ENCODE measurements around the gene PROK1.
"Not testable (repeated sequence)": the region's sequence is repeated elsewhere in the genome, so short reads cannot be mapped to it uniquely, and the experiment has no call there.

The PROK1 gene

DNA sequence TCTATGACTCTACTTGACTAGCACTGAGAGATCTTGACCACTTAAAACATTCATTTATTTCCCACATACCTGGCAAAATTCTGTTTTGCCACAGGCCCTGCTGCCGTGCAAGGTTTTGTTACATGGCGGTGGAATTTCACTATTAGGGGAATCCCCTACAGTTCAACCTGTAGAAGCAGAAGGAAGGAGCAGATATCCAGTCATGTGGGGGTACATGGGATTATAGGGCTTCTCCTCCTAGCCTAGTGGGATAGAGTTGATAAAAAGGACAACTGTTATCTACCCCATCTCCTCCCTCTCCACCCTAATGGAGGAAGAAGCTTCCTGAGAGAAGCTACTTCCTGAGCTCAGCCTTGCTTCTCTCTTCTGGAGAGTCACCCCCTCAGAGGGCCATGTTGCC, 17.7 kb upstream of the PROK1 start:
- FAIRE-seq (no peak), DNase-seq (ENCODE audit: insufficient read length, low spot score) (no peak)

DNA sequence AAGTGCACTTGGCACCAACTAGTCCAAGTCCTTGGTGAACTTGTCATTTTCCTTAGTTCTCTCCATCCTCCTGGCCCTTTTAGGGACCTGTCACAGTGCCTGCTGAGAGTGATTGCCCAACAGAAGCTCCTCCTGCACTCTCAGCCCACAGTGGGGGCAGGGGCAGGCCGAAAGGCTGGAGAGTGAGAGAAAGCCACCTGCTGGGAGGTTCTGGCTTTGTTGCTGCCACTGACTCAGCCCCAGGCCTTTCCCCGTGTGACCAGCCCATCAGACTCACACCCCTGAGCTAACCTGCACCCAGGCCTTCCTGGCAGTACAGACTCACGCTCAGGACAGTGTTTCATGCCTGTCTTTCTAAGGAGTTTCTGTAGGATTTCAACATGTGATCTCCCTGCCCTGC, 17.1 kb upstream of the PROK1 start:
- FAIRE-seq (no peak), DNase-seq (ENCODE audit: insufficient read length, low spot score) (no peak)

DNA sequence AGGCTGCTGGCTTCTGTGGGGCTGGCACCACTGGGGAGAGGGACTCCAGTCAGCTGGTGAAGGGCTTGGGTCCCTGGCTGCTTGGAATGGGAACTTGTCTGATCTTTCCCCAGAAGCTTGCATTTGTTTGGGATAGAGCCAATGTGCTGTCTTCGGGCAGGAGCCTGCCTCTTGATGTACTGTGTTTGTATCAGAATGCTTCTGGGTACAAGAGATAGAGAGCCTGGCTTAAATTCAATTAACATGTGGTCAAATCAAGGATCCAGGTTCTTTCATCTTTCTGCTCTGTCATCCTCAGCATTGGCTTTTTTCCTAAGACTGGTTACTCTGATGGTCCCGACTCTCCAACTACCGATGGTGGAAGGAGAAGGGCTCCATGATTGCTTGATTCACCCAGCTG, 16.0 kb upstream of the PROK1 start:
- FAIRE-seq (no peak), DNase-seq (ENCODE audit: insufficient read length, low spot score) (no peak)

DNA sequence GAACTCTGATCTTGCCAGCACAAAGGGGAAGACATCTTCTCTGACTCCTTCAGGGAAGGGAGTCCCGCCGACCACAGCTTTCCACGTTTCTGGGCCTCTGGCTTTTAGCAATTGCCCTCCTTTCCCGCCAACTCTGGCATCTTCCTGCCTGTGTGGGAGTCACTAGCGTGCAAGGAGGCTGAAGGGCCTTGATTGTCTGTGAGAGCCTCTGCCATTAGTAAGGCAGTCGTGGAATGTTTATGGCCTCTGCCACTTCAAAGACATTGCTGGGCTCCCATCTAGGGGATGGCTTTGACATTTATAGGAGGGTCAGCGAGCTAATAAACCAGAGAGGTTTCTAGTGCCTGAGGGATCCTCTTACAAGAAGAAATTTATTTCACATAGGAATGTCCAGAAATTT, 14.3 kb upstream of the PROK1 start:
- DNase-seq (ENCODE audit: insufficient read length, low spot score) (no peak), FAIRE-seq (no peak)

DNA sequence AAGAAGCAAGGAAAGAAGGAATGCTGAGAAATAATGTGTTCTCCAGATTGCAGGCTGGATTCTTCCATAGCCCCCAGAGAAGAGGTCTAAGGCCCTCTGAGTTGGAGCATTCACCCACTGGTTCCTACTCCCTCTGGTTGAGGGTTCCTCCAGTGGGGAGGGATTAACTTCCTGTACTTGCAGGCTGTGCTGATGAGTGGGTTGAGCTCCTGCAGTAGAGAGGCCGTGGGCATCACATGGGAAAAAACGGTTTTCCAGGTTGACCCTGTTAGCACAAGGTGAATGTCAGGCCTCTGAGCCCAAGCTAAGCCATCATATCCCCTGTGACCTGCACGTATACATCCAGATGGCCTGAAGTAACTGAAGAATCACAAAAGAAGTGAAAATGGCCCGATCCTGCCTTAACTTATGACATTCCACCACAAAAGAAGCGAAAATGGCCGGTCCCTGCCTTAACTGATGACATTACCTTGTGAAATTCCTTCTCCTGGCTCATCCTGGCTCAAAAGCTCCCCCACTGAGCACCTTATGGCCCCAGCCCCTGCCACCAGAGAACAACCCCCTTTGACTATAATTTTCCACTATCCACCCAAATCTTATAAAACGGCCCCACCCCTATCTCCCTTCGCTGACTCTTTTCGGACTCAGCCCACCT, 13.2 kb upstream of the PROK1 start:
- FAIRE-seq; DNase-seq (ENCODE audit: insufficient read length, low spot score): not testable (repeated sequence)

DNA sequence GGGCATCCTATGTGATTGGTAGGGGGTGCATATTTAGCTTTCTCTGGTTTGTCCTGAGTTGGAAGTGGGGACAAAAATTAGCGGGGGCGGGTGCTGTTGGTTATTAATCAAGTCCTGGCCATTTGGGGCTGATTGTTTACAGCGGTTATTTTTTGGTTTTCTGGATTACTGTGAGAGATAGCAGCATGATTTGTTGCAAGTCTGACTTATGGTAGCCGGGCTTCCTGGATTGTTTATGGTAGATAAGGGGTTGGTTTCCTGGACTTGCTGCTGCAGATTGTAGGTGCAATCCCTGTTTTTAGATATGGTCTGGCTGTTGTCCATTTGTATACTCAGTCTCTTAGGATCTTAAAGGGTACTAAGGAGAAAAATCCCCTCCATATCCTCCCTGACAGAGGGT, 12.1 kb upstream of the PROK1 start:
- FAIRE-seq (no peak), DNase-seq (ENCODE audit: insufficient read length, low spot score) (no peak)

DNA sequence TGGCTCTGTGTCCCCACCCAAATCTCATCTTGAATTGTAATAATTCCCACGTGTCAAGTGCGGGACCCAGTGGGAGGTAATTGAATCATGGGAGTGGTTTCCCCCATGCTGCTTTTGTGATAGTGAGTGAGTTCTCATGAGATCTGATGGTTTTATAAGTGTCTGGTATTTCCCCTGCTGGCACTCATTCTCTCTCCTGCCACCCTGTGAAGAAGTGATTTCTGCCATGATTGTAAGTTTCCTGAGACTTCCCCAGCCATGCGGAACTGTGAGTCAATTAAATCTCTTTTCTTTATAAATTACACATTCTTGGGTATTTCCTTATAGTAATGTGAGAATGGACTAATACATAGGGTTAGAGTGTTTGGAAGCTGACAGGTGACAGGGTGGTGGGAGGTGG, 11.1 kb upstream of the PROK1 start:
- FAIRE-seq; DNase-seq (ENCODE audit: insufficient read length, low spot score): not testable (repeated sequence)

DNA sequence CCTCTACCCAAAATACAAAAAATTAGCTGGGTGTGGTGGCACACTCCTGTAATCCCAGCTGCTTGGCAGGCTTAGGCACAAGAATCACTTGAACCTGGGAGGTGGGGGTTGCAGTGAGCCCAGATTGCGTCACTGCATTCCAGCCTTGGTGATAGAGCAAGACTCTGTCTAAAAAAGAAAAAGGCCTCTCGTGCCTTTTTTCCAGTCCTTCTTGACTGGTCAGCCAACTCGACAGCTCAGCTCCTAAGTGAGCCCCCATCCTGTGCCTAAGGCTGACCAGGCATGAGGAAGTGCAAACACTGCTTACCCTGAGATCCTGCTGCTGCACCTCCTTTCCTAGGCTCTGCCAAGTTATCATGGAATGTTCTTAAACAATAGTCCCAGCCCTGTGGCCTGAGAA, 10.1 kb upstream of the PROK1 start:
- FAIRE-seq: no peak
- no peak for DNase-seq (ENCODE audit: insufficient read length, low spot score)

DNA sequence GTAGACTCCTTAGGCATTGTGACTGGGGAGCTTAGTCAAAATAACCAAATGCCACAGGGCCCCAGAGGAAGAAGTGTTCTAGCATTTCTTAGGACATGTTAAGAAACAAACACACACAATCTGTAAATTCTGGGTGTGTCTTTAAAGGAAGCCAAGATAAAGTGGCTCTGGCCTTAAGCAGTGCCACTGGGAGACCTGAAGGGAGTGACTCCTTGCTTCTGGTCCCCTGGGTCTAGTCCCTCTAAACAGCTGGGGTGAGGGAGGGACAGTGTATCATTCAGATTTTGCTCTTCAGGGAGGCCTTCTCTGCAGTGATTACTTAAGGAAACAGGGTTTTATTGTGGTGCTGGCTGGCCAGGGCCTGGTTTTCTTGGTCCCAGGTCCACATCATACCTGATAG, 9.1 kb upstream of the PROK1 start:
- FAIRE-seq: no peak
- no peak for DNase-seq (ENCODE audit: insufficient read length, low spot score)

DNA sequence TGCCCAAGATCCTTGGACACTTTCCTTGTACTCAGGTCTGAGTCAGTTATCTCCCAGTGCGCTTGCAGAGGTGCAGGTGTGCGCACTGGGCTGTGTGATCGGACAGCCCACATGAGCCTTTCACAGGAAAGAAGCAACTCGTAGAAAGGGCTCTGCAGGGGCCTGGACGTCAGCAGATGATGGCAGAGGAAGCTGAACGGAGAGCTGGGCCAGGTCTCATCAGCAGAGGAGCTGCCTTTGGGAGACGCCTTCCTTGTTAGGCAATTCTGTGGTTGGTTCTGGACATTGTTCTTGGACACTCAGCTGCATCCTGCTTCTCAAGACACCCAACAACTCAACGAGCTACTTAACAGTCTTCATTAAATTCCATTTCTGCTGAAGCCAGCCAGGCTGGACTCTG, 7.5 kb upstream of the PROK1 start:
- DNase-seq (ENCODE audit: insufficient read length, low spot score) (no peak), FAIRE-seq (no peak)

DNA sequence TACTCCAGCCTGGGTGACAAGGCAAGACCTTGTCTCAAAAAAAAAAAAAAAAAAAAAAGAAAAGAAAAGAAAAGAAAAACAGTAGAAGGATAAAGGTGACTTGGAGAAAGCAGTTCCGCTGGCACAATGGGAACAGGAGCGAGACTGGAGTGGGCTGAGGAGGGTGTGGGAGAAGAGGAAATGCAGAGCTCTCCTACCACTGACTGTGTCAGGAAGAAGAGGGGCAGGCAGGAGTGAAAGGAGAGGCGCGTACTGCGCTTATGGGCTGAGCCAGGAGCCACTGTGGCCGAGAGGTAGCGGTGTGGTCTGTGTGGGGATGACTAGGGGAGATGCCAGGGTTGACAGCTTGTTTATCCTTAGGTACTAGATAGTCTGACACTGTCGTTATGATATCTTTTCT, 6.4 kb upstream of the PROK1 start:
- no peak for DNase-seq (ENCODE audit: insufficient read length, low spot score)
- no peak for FAIRE-seq

DNA sequence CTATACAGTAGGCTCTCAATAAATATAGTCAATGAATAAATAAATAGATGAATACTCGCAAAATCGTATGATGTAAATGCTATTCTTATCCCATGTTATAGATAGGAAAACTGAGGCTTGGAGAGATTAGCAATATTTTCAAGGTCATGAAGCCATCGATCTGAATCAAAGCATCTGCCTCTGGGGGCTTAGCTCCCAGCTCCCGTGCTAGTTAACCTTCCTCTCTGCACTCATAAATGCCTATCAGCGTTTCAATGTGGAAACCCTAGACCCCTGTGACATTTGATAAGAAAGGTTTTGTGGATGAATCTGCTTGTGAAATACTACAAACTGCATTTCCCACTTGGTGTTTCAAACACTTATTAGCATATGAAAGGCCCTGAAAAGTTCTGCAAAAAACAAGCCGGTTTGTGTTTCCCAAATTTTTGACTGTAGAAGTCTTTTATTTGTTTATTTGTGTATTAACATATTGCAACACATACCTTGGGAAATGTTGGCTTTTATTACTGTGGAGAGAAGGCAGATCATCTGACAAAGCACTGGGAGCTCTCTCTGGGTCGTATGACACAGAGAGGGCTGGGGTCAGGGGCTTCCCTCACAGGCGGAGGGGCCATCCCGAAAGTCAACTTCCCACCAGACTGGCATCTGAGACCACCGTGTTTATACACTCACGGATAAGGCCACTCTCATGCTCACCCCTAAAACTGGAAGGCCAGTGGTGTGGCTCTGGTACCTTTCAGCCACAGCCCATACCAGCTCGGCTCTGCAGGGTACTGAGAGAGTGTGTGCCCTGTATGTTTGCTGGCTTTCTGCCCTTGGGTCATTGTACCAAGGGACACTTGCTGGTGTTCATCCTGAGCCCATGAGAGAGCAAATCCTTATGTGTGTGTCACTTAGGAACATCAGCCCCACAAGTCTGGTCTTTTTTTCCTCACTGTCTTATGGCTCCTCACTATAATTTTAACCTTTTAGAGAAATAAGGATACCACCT, 993 bp upstream of the PROK1 start:
- DNase-seq (ENCODE audit: insufficient read length, low spot score): no peak
- no peak for FAIRE-seq

DNA sequence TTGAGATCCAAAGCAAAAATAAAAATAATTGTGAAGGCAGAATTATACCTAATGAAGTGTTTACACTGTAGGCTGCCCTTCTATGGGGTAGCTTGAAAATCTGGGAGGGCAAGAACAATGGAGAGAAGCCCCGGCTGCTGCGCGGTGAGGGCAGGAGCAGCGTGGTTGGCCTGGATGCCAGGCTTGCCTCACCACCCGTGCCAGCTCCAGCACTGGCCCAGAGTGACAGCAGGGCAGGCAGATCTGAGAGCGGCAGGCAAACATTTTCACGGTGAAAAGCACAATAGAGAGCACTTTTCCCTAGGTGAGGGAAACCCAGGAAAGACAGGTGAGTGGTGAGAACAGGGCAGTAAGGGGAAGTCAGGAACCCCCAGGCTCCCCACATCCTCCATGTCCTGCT, 1.4 kb downstream of the PROK1 start:
- DNase-seq (ENCODE audit: insufficient read length, low spot score) (no peak), FAIRE-seq (no peak)

DNA sequence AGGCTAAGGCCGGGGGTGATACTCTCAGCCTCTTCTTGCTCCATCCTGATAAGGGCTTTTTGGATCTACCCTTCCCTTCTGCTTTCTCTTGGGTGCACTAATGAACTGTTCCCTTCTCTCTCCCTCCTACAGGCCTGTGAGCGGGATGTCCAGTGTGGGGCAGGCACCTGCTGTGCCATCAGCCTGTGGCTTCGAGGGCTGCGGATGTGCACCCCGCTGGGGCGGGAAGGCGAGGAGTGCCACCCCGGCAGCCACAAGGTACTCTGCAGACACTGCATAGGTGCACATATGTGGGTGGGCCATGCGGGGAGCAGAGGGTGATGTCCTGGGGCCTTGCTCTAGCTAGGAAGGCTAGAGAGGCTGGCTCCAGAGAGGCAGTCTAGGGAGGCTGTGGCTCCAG, 2.9 kb downstream of the PROK1 start:
- FAIRE-seq (no peak), DNase-seq (ENCODE audit: insufficient read length, low spot score) (no peak)

DNA sequence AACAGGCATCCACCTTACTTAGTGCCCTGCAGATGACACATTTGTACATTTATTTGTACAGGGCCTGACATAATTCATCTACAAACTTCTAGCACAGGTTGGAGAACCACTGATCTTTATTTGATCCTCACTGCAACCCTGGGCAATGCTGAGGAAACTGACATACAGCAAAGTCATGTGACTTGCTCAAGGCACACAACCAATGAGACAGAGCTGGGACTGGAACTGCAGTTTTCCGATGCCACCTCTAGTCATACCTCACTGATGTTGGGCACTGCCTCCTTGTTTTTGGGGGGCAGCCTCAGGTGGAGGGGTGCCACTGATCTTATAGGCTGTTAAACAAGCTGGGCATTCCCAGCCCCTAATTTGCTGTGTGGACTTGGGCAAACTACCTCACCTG, 3.4 kb downstream of the PROK1 start:
- DNase-seq (ENCODE audit: insufficient read length, low spot score) (no peak), FAIRE-seq (no peak)

DNA sequence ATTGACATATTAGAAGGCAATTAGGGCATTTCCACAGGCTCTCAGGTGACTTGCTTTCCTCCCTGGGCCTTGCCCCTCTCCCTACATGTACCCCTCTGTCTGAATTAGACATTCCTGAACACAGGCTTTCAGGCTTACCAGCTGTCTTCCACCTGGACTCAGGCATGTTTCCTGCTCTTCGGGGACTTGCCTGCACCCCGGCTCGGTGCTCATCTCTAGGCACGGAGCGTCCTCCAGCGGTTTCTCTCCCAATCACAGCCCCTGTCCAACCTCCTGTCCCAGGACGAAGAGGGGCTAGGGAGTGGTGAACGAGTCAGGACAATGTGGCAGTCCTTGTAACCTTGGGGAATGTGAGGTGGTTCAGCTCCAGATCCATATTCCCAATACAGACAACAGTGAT, 4.2 kb downstream of the PROK1 start:
- DNase-seq (ENCODE audit: insufficient read length, low spot score) (no peak), FAIRE-seq (no peak)

DNA sequence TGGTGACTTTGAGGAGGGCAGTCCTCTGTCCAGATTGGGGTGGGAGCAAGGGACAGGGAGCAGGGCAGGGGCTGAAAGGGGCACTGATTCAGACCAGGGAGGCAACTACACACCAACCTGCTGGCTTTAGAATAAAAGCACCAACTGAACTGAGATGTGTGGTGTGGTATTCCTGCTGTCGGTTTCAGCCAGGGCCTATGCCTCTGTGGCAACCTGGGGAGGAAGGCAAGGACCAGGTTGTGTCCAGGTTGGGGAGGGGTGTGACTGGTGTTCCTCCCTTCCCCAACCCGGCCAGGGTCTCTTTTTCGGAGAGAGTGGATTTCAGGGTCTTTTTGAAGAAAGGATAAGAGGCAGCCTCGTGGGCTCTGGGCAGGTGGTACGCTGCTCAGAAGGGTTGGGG, 6.3 kb downstream of the PROK1 start:
- no peak for DNase-seq (ENCODE audit: insufficient read length, low spot score)
- FAIRE-seq: no peak

DNA sequence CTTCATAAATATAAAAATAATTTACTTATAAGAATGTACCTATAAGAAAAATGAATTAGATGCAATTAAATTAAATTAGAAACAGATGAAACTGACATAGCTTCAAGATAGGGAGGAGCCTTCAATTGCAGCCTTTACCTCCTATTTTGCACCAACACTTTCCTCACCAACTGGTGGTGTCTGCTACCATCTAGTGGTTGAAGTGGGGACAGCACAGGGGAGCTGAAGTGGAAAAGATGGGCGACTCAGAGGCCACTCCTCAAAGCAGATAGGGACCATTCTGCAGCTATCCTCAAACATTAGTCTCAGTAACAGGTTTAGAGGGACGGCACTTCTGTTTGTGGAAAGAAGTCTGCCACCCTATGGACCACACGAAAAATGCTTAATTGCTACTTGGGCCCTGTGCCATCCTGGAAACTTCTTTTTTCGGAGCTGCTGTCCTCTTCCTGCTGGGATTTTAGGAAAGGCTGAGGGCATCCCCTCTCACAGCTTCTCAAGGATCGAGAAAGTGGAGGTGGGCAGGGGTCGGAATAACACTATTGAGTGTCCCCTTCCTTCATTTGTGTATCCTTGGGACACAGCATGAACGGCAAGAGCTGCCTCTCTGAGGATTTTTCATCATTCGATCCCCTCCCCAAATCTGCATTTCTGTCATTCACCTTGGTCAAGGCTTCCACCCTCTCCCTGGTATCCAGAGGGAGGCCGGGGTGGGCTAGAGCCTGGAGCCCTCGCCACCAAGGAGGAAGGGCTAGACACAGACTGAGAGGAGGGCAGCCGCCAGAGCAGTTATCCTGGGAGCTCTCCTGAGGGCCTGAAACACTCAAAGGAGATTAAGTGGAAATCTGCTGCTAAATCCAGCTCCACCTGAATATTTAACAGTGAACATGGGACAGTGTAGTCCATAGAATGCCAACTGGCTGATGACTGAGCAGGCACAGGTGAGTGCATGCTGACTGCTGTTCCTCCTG, 9.6 kb downstream of the PROK1 start:
- FAIRE-seq: peak; percentile 86

DNA sequence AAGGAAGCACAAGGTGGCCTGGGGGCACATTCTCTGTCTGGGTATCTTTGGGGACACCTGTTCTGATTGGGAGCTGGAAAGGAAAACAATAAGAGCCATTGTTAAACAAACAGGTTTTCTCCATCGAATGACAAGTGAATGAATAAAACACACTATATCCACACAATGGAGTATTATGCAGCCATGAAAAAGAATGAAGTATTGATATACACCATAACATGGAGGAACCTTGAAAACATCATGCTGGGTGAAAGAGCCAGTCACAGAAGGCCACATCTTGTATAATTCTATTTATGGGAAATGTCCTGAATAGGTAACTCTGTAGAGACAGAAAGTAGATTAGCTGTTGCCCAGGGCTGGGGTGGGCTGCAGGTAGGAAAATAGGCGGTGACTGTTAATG, 11.1 kb downstream of the PROK1 start:
- FAIRE-seq: no peak
- DNase-seq (ENCODE audit: insufficient read length, low spot score): no peak

More for the DNA sequence above, 9.6 kb downstream of the PROK1 start:
- DNase-seq (ENCODE audit: insufficient read length, low spot score): peak; percentile 78

DNA sequence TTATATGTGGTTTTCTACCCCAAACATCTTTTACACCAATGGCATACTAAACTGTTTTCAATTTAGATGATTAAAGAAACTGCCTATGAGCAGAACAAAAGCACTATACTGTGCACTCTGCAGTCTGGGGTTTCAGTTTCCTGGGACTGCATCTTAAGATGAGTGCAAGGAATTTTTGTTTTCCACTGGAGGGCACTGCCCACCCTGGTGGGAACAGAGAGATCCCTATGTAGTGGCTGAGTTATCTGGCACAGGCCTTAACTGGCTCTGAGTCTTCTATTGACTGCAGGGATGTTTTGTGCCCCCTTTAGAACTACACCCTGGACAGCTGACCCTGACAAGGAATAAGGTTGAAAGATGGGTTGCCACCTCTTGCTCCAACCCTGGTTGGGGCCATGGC, 12.0 kb downstream of the PROK1 start:
- DNase-seq (ENCODE audit: insufficient read length, low spot score) (no peak), FAIRE-seq (no peak)

DNA sequence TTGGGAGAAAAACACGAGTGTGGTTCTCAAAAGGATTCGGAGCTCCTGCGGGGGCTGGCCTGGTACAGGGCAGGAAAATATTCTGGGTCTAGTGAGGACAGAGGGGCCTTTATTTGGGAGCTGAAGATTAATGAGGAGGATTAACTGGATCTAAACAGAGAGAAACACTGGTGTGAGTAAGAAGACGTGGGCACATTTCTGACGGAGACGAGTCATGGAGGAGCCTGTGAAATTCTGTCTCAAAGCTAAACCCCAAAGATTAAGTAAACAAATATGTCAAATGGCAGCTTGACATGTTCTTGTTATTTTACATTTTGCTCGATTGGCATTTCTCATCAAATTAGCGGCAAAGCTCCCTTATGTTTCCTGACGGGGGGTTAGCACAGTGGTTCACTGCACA, 12.8 kb downstream of the PROK1 start:
- DNase-seq (ENCODE audit: insufficient read length, low spot score) (no peak), FAIRE-seq (no peak)

All from GM19239 (cell line).